ENCODE data around the gene AIM2.
"Not testable (repeated sequence)": the region's sequence is repeated elsewhere in the genome, so short reads cannot be mapped to it uniquely, and the experiment has no call there.

AIM2 gene

DNA sequence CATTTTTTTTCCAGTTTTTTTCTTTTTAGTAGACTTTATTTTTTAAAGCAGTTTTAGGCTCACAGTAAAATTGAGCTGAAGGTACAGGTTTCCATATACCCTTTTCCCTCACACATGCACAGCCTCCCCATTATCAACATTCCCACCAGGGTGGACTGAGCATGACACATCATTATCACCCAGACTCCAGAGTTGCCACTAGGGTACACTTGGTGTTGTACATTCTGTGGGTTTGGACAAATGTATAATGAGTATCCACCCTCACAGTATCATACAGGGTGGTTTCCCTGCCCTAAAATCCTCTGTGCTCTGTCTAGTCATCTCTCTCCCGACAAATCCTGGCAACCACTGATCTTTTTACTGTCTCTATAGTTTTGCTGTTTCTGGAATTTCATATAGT is 3.0 kb upstream of the AIM2 start:
- no peak for DNase-seq (ENCODE audit: low read depth, low spot score)

DNA sequence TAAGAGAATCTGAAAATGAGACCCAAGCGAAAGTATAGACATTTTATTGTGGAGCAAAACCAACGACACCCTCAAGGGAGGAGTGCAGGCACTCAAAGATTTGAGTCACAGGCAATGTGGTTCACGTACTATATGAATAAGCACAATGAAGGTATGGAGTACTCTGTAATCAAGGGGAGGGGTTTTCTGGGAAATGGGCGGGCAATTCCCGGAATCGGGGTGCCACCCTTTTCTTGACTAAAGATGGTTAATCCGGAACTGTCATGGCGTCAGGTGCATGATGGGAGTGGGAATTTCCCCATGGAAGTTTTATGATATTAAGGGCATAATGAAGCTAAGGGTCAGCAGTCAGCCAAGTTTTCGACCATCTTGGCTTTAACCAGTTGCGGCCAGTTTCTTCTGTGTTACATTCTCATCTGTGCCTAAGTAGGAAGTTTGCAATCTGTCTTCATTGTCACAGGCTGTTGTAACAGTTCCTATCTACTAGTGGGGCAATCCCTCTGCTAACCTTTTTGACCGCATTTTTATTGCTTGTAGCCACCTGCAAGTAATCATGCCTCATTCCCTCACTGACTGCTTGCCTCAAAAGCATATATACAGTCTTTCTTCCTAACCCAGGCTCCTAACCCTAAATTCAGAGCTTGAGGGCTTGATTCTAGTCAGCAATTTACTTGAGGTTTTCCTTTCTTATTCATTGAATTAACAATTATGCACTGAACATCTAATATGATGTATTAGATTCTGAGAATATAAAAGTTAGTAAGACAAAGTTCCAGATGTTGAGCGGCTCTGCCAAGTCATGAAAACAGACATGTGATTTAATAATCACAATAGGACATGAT is 775 bp upstream of the AIM2 start:
- DNase-seq (ENCODE audit: low read depth, low spot score), result peak; percentile 90

- no peak for DNase-seq (ENCODE audit: low read depth, low spot score)
Observed at GRCh38 chr1:159071970-159072582, 4.5 kb downstream of the AIM2 start.

DNA sequence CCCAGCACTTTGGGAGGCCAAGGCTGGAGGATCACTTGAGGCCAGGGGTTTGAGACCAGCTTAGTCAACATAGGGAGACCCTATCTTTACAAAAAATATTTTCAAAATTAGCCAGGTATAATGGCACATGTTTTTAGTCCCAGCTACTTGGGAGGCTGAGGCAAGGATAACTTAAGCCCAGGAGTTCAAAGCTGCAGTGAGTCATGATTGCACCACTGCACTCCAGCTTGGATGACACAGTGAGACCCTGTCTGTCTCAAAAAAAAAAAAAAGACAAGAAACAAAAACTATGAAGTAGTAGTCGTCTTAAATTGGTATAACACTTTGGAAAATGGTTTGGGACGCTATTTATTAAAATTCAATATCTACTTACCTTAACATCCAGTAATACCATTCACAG is 7.7 kb downstream of the AIM2 start:
- DNase-seq (ENCODE audit: low read depth, low spot score), result no peak

DNA sequence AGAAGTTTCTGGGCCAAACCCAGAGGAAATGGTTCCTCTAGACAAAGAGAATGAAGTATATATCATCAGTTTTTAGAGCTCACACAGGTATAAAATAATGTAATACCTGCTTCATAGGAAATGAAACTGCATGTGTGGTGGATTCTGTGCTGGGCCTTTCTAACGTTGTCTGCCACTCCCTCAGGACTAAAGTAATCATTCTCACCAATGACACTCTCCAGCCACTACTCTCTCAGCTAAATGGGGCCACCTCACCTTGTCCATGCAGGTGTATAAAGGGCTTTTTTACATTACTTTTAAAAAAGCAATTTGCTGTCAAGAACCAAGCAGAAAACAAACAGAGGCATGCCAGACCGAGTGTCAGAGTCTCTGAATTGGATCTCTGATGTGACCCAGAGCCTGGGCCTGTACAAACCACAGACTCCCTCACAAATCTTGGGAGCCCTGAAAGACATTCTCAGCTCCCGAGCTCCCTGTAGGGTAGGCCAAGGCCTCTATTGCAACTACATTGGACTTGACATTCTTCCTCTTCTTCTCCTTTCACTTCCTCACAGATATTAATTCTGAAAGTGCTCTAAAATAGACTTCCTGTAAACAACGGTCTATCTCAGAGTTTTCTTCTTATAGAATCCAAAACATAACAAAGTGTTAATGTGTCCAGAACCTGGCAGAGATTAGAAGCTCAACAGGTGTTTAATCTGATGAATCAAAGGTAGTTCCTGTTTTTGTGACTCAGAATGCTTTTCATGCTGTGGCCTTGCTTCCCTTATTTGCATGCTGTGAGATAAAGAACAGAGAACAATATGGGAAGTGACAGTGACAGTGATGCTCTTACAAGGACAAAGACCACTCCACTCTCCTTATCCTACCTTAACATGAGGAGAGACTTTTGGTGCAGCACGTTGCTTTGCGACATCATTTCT is 8.6 kb downstream of the AIM2 start:
- DNase-seq (ENCODE audit: low read depth, low spot score), result no peak

DNA sequence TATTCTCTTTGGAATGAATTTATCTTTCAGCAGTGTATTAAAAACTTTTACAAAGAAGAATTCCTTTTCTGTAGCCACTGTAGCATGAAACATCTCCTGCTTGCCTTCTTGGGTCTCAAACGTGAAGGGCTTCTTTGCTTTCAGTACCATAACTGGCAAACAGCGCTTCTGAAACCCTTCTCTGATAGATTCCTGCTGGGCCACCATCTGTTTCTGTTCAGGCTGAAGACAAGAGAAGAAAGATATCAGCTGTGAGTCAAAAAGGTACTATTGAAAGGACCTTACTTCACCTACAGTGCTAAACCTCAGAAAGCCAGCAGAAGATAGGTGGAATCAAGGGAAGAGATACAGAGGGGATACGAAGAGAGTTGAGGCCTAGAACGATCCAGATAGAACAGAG is 10.5 kb downstream of the AIM2 start:
- no peak for DNase-seq (ENCODE audit: low read depth, low spot score)

- DNase-seq (ENCODE audit: low read depth, low spot score), result no peak
Observed at GRCh38 chr1:159065106-159065505, 11.5 kb downstream of the AIM2 start.

DNA sequence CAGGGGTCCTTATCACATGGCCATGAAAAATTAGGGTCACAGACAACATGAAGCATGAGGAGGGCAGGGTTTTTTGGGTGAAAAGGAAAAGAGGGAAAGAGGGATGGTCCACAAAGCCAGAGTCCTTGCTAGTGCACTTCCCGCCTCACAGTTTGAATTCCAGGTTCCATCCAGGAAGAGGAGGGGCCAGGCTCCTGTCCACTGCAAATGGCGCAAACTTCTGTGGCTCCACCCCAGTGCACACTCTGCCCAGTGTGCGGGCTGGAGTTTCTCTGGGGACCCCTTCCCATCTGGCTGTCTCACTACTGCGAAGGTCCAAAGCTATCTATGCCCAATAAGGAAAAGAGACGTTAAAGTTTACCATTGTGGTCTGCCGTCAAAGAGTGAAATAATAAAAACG is 17.8 kb downstream of the AIM2 start:
- DNase-seq (ENCODE audit: low read depth, low spot score), result no peak

- DNase-seq (ENCODE audit: low read depth, low spot score), result no peak
Observed at GRCh38 chr1:159056069-159056698, 20.4 kb downstream of the AIM2 start.

DNA sequence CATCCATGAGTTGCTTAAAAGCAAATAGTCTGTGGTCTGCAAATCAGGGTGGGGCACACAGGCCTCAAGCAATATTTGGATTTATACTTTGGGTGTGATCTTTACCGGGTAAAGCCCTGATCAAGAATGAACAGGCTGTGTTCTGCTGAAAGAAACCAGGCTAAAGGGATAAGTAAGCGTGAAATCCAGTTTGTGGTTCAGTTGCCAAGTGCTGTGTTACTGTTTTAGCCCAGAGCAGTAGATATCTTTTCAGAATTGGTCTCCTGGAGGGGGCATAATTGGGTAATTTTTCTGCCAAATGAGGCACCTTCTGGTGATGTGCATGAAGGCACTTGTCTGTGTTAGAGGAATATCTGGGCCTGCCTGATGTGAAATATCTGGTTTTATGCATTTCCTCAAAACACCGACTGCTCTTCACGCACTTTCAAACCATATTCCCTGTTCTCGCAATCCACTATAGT is 21.4 kb downstream of the AIM2 start:
- no peak for DNase-seq (ENCODE audit: low read depth, low spot score)

GRCh38 chr1:159054427-159054826 is 22.1 kb downstream of the AIM2 start:
- no peak for DNase-seq (ENCODE audit: low read depth, low spot score)

- no peak for DNase-seq (ENCODE audit: low read depth, low spot score)
Observed at GRCh38 chr1:159051436-159051835, 25.1 kb downstream of the AIM2 start.

- not testable (repeated sequence) for DNase-seq (ENCODE audit: low read depth, low spot score)
Observed at GRCh38 chr1:159046486-159046885, 30.1 kb downstream of the AIM2 start.

DNA sequence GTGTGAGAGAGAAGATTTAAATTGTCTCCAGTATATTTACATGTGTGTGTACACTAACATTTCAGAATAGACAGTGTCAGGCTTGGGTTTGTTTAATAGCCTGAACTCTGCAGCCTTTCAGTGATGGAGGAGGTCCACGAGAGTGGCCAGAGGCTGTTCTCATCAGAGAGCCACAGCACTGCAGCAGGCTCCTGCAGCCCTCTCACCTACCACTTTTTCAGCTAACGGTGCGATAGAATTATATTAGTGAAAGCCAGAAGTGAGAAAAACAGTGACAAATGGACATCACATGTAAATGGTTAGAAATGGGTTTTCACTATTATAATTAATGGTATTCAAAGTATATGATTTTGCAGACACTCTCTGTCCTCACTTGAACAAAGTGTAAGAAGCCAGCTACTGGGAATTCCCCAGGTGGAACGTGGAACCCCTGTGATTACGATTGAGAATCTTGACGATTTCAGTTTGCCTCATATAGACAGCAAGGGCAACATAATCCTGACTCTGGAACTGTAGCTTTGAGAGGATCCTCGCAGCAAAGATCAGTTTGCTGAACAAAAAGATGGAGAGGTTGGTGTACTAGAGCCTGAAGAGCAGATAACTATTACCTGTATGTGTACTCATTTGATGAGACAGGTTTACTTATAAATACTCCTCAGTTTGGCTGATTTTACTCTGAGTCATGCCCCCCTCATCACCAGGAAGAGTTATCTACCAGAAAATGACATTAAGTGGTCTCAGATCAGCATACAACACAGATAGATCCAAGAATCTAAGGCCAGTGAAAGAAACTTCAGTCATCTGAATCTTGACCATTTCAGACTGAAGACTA is 35.5 kb downstream of the AIM2 start:
- no peak for DNase-seq (ENCODE audit: low read depth, low spot score)

DNA sequence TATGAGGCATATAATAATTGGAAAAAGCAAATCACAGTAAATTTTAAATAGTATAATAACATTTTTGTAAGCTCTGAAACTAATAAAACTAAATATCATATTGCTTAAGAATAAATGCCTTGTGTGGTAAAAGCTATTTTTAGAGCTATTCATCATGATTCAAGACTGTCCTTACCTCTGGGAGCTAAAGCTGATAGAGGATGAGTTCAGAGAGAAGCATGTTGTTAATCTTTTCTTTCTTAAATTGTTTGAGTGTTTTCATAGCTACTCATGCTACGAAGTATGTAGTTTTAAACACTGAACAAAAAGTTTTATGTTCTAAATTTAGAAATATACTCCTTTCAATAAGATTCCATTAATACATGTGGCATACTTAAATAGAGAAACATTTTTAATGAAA is 36.4 kb downstream of the AIM2 start:
- DNase-seq (ENCODE audit: low read depth, low spot score), result no peak

GRCh38 chr1:159030877-159031447 is 45.6 kb downstream of the AIM2 start:
- DNase-seq (ENCODE audit: low read depth, low spot score), result no peak

DNA sequence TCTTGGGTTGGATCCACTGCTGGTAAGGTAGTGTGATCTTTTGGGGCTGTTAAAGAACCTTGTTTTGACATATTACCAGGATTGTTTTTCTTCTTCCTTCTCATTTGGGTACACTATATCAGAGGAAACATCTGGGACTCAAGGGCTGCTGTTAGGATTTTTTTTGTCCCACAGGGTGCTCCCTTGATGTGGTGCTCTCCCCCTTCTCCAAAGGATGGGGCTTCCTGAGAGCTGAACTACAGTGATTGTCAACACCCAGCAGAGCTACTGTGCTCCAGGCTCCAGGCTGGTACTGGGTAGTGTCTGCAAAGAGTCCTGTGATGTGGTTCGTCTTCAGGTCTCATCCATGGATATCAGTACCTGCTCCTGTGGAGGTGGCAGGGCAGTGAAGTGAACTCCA is 46.3 kb downstream of the AIM2 start:
- no peak for DNase-seq (ENCODE audit: low read depth, low spot score)

DNA sequence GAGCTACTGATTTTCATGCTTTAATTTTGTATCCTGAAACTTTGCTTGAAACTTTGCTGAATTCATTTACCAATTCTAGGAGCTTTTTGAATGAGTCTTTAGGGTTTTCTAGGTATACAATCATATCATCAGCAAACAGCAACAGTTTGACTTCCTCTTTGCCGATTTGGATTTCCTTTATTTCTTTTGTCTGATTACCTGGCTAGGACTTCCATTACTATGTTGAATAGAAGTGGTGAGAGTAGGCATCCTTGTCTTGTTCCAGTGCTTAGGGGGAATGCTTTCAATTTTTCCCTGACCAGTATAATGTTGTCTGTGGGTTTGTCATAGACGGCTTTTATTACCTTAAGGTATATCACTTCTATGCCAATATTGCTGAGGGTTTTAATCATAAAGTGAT is 49.7 kb downstream of the AIM2 start:
- not testable (repeated sequence) for DNase-seq (ENCODE audit: low read depth, low spot score)

DNA sequence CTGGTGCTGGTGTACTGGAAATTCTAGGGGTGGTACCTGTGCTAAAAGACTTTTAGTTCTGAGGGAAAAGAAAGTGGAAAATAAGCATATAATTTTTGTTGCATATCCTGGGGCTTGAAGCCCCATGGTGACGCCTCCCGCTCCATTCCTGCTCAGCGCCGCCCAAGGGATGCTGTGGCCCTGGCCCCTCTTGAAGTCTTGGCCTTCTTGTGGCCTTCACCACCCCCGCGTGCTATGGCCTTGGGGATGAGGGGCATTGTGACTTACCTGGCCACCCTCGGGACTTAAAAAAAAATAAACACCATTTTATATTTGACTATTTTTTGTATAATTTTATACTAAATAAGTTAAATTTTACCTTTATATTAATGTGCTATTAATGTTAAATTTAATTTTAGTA is 51.5 kb downstream of the AIM2 start:
- DNase-seq (ENCODE audit: low read depth, low spot score), result no peak

DNA sequence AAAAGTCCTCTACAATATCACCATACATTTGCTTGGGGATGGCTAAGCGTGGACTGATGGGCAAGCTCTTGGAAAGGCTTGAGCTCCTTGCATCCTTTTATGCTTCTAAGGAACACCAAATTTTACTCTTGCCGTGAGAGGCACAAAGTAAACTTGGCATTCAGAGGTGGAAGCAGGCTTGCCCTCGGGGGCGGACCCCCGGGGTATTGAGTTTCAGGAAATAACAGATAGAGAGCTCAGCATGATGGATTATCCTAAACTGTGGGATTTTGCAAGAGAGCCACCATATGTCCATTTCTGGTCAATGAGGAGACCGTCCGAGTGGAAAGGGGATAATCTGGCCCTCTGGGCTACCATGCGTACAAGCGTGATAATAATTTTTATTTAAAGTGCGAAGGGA is 52.8 kb downstream of the AIM2 start:
- DNase-seq (ENCODE audit: low read depth, low spot score), result no peak

All from activated CD4-positive, CD25-positive, alpha-beta regulatory T cell treated with anti-CD3 and anti-CD28 coated beads, Interleukin-2, amount 50 U/mL, for 16 hours (primary cell).